Mesodermal cell (in vitro differentiated cells): ENCODE data around the gene TMEM37.

Experiments
- H3K27ac ChIP-seq: 2 replicates; pipeline ENCODE4 v1.7.0; 2013; ENCODE audit warnings: mild to moderate bottlenecking, low read depth, low read length, moderate library complexity; ENCODE audit not compliant: severe bottlenecking
- H3K36me3 ChIP-seq: 2 replicates; pipeline ENCODE4 v1.7.1; 2013; ENCODE audit warnings: mild to moderate bottlenecking, low read length, moderate library complexity; ENCODE audit not compliant: control insufficient read depth, insufficient read depth
- H3K4me1 ChIP-seq: one replicate; pipeline ENCODE4 v1.7.1; 2013; ENCODE audit warnings: mild to moderate bottlenecking, low read length; ENCODE audit not compliant: insufficient read depth, control insufficient read depth, poor library complexity, severe bottlenecking
- H3K4me3 ChIP-seq: 2 replicates; pipeline ENCODE4 v1.7.0; 2013; ENCODE audit warnings: low read length, control low read depth, mild to moderate bottlenecking; ENCODE audit not compliant: insufficient read depth, poor library complexity, severe bottlenecking; ENCODE audit errors: extremely low read depth
- H3K9me3 ChIP-seq: 2 replicates; pipeline ENCODE4 v1.7.1; 2013; ENCODE audit warnings: mild to moderate bottlenecking, low read length, moderate library complexity; ENCODE audit not compliant: control insufficient read depth
- WGBS, 2 experiments: methylation state at CpG; one replicate each; pipeline ENCODE4 v1.1.5; 2013; ENCODE audit warnings: missing lambda C conversion rate in 2 of 2; ENCODE audit not compliant: insufficient coverage in 2 of 2; 5-methylcytosine and 5-hydroxymethylcytosine counted together

The TMEM37 gene

GRCh38 chr2:119461811-119462210, 30.2 kb downstream of the TMEM37 start:
- Histone ChIP-seq H3K4me3 (no peak overlapping the region), H3K27ac (no peak overlapping the region), H3K4me1 (no peaks in the 10 kb centered on the region), H3K9me3 (no peaks in the 10 kb centered on the region), H3K36me3 (no peaks in the 10 kb centered on the region)
- WGBS, 2 experiments: 90 to 92% methylated on average over 4 to 5 of the region's 5 CpGs

DNA sequence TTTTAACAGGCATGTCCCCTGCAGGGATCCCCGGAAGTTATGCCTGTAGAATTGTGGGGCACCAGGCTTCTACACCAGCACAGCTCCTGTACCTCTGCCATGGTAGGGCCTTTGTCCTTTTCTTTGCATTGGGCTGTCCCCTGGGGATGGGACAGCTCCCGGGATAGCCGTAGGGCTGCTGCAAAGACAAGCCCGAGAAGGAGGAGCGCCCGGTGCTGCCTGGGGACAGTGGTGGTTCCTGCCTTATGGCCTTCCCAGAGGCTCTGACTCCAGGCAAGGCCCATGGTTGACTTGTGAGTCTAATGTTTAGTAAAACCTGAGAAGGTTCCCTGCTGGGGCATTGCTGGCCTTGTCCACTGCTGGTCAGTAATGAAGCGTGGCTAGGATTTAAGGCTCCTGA, 30.9 kb downstream of the TMEM37 start:
- Histone ChIP-seq H3K4me1 (no peaks in the 10 kb centered on the region), H3K4me3 (no peak overlapping the region), H3K36me3 (no peaks in the 10 kb centered on the region), H3K9me3 (no peaks in the 10 kb centered on the region), H3K27ac (no peak overlapping the region)
- WGBS, 2 experiments: 92 to 96% methylated on average over 7 of the region's 7 CpGs

- Histone ChIP-seq H3K4me3 (no peak overlapping the region), H3K4me1 (no peaks in the 10 kb centered on the region), H3K27ac (no peak overlapping the region), H3K36me3 (no peaks in the 10 kb centered on the region), H3K9me3 (no peaks in the 10 kb centered on the region)
- 79 to 94% methylated on average over 2 to 3 of the region's 4 CpGs for WGBS, 2 experiments
Observed at GRCh38 chr2:119463136-119463535, 31.5 kb downstream of the TMEM37 start.

DNA sequence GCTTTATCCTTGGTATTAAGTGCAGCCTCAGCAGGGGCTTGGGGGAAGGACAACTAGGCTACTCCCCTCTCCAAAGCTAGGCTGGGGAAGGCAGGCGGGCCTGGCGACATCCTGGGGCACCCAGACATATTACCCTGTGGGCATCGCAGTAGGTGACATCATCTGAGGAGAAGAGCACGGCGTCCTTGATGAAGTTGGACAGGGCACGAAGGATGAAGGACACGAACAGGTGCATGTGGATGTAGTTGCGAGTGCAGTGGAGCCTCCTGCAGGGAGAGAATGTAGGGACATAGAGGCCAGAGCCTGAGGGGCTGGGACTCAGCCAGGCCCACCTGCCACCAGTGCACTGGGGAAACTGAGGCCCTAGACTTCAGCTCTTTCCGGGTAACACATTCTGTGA, 32.3 kb downstream of the TMEM37 start:
- no peak overlapping the region for H3K4me3 ChIP-seq
- H3K4me1 ChIP-seq: no peaks in the 10 kb centered on the region
- no peaks in the 10 kb centered on the region for H3K36me3 ChIP-seq
- H3K27ac ChIP-seq: no peak overlapping the region
- no peaks in the 10 kb centered on the region for H3K9me3 ChIP-seq
- WGBS, 2 experiments: 84 to 94% methylated on average over 9 of the region's 9 CpGs

DNA sequence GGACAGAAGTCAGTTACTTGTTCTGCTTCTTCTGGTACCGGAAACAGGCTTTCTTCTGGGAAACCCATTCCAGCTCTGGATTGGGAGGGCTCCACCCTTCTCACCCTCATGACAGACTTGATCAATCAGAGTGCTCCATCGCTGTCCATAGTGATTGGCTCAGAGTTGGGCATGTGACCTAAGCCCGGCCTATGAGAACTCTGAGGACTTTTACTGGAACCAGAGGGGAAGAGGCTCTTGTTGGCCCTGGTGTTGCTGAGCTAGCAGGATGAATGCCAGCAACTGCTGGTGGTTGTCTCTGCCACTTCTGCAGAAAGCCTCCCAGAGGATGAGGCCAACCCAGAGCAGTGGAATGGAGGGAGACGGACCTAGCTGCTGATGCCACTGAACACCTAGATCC, 33.3 kb downstream of the TMEM37 start:
- H3K36me3 ChIP-seq: no peaks in the 10 kb centered on the region
- H3K4me3 ChIP-seq: no peak overlapping the region
- H3K9me3 ChIP-seq: no peaks in the 10 kb centered on the region
- WGBS, 2 experiments: 92 to 93% methylated on average over 4 of the region's 4 CpGs
- no peaks in the 10 kb centered on the region for H3K4me1 ChIP-seq
- no peak overlapping the region for H3K27ac ChIP-seq

- Histone ChIP-seq H3K9me3 (no peaks in the 10 kb centered on the region), H3K4me1 (no peaks in the 10 kb centered on the region), H3K4me3 (no peak overlapping the region), H3K36me3 (no peaks in the 10 kb centered on the region), H3K27ac (no peak overlapping the region)
- WGBS, 2 experiments: 92 to 94% methylated on average over 10 to 11 of the region's 11 CpGs
Observed at GRCh38 chr2:119465687-119466086, 34.0 kb downstream of the TMEM37 start.

- Histone ChIP-seq H3K4me1 (no peaks in the 10 kb centered on the region), H3K27ac (no peak overlapping the region), H3K36me3 (no peaks in the 10 kb centered on the region), H3K4me3 (no peak overlapping the region), H3K9me3 (no peaks in the 10 kb centered on the region)
- 76 to 92% methylated on average over 2 to 3 of the region's 4 CpGs for WGBS, 2 experiments
Observed at GRCh38 chr2:119466373-119466772, 34.7 kb downstream of the TMEM37 start.

GRCh38 chr2:119468154-119468955, 36.7 kb downstream of the TMEM37 start:
- Histone ChIP-seq H3K27ac (no peak overlapping the region), H3K9me3 (no peaks in the 10 kb centered on the region), H3K4me3 (no peak overlapping the region), H3K4me1 (no peaks in the 10 kb centered on the region), H3K36me3 (no peaks in the 10 kb centered on the region)
- WGBS, 2 experiments: 83 to 90% methylated on average over 2 of the region's 3 CpGs

GRCh38 chr2:119469131-119469530, 37.5 kb downstream of the TMEM37 start:
- H3K4me3 ChIP-seq: no peak overlapping the region
- WGBS, 2 experiments: 78% methylated on average over 4 to 5 of the region's 6 CpGs
- no peaks in the 10 kb centered on the region for H3K36me3 ChIP-seq
- H3K4me1 ChIP-seq: no peaks in the 10 kb centered on the region
- H3K9me3 ChIP-seq: no peaks in the 10 kb centered on the region
- no peak overlapping the region for H3K27ac ChIP-seq

DNA sequence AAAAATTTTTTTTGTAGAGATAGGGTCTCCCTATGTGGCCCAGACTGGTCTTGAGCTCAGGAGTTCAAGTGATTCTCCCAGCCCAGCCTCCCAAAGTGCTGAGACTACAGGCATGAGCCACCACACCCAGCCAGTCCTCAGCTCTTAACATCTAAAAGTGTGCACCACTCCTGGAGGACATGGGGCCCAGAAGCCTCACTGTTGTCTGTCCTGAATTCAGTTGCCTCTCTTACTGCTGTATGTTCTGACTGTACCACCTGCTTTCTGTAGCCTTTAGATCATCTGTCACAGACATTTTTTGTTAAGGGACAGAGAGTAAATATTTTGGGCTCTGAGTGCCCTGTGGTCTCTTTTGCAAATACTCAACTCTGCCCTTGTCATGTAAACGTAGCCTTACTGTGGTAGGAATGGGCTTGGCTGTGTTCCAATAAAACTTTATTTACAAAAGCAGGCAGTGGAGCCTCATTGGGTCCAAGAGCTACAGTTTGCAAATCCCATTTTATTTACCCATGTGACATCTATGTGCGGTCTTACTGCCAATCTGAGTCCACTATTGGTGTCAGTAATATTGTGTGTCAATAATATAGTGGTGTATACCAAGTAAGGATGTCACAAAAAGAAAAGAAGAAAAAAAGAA, 38.1 kb downstream of the TMEM37 start:
- H3K4me1 ChIP-seq: no peaks in the 10 kb centered on the region
- H3K36me3 ChIP-seq: no peaks in the 10 kb centered on the region
- WGBS, 2 experiments: no CpG with 5 or more reads among the region's 2 CpGs
- H3K27ac ChIP-seq: no peak overlapping the region
- H3K9me3 ChIP-seq: no peaks in the 10 kb centered on the region
- H3K4me3 ChIP-seq: no peak overlapping the region

DNA sequence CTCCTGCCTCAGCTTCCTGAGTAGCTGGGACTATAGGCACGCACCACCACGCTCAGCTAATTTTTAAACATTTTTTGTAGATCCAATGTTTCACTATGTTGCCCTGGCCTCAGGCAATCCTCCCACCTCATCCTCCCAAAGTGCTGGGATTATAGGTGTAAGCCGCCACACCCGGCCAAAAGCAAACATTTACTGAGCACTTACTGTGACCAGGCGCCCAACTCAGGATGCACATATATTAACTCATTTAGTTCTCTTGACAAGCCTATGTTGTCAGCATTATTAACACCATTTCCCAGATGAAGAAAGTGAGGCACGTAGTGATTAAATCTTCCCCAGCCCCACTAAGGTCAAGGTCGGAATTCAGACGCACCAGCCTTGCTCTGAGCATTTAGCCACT, 41.1 kb downstream of the TMEM37 start:
- Histone ChIP-seq H3K4me1 (no peaks in the 10 kb centered on the region), H3K4me3 (no peak overlapping the region)
- WGBS, 2 experiments: 92 to 93% methylated on average over 8 of the region's 8 CpGs

More for the DNA sequence above, 41.1 kb downstream of the TMEM37 start:
- H3K9me3 ChIP-seq: no peaks in the 10 kb centered on the region
- no peak overlapping the region for H3K27ac ChIP-seq
- no peaks in the 10 kb centered on the region for H3K36me3 ChIP-seq
